ENCODE measurements around the gene DUSP1. TPM values are rescaled to one million over a fixed set of nuclear protein-coding genes. Genes with fewer than 3 reads are reported as not detected.

The DUSP1 gene
- total RNA-seq, 2 donors from 2014 or later: 248 to 808 TPM

DNA sequence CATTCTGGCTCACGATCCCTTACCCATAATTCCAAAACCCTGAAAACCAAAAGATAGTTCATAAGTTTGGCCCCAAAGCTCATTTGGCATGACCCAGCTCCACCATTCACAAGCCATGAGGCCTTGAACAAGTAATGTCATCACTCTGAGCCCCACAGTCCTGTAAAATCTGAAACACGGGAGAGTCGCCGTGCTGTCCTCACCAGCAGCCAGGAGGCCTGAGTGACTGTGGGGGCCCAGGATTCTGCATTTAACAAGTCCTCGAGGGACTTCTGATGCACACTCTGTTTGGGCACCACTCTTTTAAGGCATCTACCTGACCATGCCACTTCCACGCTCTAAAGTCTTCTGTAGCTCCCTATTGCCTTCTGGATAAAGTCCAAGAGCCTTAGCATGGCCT lies 40.8 kb downstream of the DUSP1 start:
- Histone ChIP-seq H3K4me1 (peaks cover 34% of the 10 kb centered on the region), H3K36me3 (replicated peaks in 1 of 2; ENCODE audit: insufficient read depth in 1 of 2, low read depth in 2 of 2) (no peaks in the 10 kb centered on the region), H3K4me3 (no peak overlapping the region), H3K9me3 (no peaks in the 10 kb centered on the region), H3K27ac (no peak overlapping the region), H3K27me3 (no peaks in the 10 kb centered on the region)
- 92 to 95% methylated on average over 6 of the region's 6 CpGs for WGBS, 2 donors
- no peak for DNase-seq
- ATAC-seq: no peak
- TF ChIP-seq, protein P1, sequence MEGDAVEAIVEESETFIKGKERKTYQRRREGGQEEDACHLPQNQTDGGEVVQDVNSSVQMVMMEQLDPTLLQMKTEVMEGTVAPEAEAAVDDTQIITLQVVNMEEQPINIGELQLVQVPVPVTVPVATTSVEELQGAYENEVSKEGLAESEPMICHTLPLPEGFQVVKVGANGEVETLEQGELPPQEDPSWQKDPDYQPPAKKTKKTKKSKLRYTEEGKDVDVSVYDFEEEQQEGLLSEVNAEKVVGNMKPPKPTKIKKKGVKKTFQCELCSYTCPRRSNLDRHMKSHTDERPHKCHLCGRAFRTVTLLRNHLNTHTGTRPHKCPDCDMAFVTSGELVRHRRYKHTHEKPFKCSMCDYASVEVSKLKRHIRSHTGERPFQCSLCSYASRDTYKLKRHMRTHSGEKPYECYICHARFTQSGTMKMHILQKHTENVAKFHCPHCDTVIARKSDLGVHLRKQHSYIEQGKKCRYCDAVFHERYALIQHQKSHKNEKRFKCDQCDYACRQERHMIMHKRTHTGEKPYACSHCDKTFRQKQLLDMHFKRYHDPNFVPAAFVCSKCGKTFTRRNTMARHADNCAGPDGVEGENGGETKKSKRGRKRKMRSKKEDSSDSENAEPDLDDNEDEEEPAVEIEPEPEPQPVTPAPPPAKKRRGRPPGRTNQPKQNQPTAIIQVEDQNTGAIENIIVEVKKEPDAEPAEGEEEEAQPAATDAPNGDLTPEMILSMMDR (IDR thresholded peaks at IDR 0.05): no peak
- no peak for TF ChIP-seq POLR2A (IDR thresholded peaks at IDR 0.05)
- intact Hi-C loops (cut with DNase I): no loop called here

- H3K4me3 ChIP-seq: no peak overlapping the region
- intact Hi-C loops (cut with DNase I): no loop called here
- ATAC-seq (no peak), DNase-seq (no peak)
- TF ChIP-seq POLR2A (IDR thresholded peaks at IDR 0.05): no peak
- TF ChIP-seq, protein P1 (IDR thresholded peaks at IDR 0.05): no peak
- H3K27me3 ChIP-seq: no peaks in the 10 kb centered on the region
- no peak overlapping the region for H3K27ac ChIP-seq
- peaks cover 34% of the 10 kb centered on the region for H3K4me1 ChIP-seq
- no peaks in the 10 kb centered on the region for H3K36me3 ChIP-seq (replicated peaks in 1 of 2; ENCODE audit: insufficient read depth in 1 of 2, low read depth in 2 of 2)
- H3K9me3 ChIP-seq: no peaks in the 10 kb centered on the region
- 91 to 98% methylated on average over 8 to 13 of the region's 13 CpGs for WGBS, 2 donors
These were observed 41.4 kb downstream of the DUSP1 start for GRCh38 chr5:172729588-172729987.

DNA sequence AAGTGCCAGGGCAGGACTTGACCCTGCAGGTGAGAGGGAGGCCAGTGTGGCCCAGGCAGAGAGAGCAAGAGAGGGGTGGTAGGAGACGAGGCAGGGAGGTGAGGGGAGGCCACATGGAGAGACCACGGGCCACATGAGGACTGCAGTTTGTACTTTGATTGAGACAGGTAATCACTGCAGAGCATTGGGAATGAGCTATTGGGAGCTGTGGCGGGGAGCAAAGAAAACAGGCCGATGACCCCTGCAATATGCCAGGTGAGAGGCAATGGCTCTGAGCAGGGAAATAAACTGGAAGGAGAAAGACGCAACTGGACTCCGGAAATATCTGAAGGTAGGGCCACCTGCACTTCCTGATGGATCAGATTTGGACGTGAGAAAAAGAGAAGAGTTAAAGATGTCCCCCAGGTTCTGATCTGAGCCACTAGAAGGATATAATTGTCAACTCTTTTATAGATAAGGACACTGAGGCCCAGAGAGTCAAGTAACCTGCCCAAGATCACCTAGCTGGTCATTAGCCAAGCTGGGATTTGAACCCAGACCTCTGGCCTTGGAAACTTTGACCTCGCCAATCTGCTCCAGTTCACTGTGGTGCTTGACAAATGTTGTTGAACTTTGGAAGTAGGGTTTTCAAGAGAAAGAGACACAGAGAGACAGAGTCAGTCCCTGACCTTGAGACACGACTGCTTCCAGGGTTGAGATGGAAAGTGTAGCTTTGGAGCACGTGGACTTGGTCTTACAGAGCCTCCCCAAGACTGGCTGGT lies 42.3 kb downstream of the DUSP1 start:
- Histone ChIP-seq H3K4me1 (peaks cover 29% of the 10 kb centered on the region), H3K27ac (no peak overlapping the region), H3K27me3 (no peaks in the 10 kb centered on the region), H3K9me3 (no peaks in the 10 kb centered on the region), H3K36me3 (replicated peaks in 1 of 2; ENCODE audit: insufficient read depth in 1 of 2, low read depth in 2 of 2) (no peaks in the 10 kb centered on the region), H3K4me3 (no peak overlapping the region)
- no peak for ATAC-seq
- TF ChIP-seq POLR2A (IDR thresholded peaks at IDR 0.05): no peak
- TF ChIP-seq, protein P1 (IDR thresholded peaks at IDR 0.05): no peak
- intact Hi-C loops (cut with DNase I): no loop called here
- 77 to 79% methylated on average over 10 of the region's 10 CpGs for WGBS, 2 donors
- DNase-seq: no peak

GRCh38 chr5:172727551-172727950 lies 43.4 kb downstream of the DUSP1 start:
- no peaks in the 10 kb centered on the region for H3K27me3 ChIP-seq
- no peak overlapping the region for H3K27ac ChIP-seq
- no peaks in the 10 kb centered on the region for H3K36me3 ChIP-seq (replicated peaks in 1 of 2; ENCODE audit: insufficient read depth in 1 of 2, low read depth in 2 of 2)
- intact Hi-C loops (cut with DNase I): no loop called here
- 56 to 70% methylated on average over 7 of the region's 7 CpGs for WGBS, 2 donors
- DNase-seq (no peak), ATAC-seq (no peak)
- H3K4me3 ChIP-seq: no peak overlapping the region
- TF ChIP-seq, protein P1 (IDR thresholded peaks at IDR 0.05): no peak
- no peak for TF ChIP-seq POLR2A (IDR thresholded peaks at IDR 0.05)
- peaks cover 18% of the 10 kb centered on the region for H3K4me1 ChIP-seq
- no peaks in the 10 kb centered on the region for H3K9me3 ChIP-seq

DNA sequence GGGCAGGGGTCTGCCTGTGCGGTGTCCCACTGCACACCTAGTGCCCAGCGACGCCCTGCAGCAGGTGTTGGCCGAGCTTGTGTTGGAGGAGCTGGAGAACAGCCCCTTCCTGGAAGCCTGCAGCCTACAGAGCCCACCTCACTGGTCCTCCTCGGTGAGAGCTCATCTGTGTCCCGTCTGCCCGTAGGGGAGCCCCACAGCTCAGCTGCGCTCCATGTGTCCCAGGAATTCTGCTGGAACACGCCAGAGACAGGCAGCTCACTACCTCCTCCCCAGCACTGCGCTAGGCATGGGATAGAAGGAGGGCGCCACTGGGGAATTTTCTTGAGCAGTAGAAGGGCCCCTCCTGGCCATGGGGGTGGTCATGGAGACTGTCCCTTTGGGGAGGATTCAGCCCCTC lies 44.0 kb downstream of the DUSP1 start:
- intact Hi-C loops (cut with DNase I): no loop called here
- H3K4me3 ChIP-seq: no peak overlapping the region
- no peak for DNase-seq

More for the DNA sequence above, 44.0 kb downstream of the DUSP1 start:
- no peak overlapping the region for H3K27ac ChIP-seq
- H3K27me3 ChIP-seq: no peaks in the 10 kb centered on the region
- ATAC-seq: no peak
- peaks cover 17% of the 10 kb centered on the region for H3K4me1 ChIP-seq
- no peaks in the 10 kb centered on the region for H3K36me3 ChIP-seq (replicated peaks in 1 of 2; ENCODE audit: insufficient read depth in 1 of 2, low read depth in 2 of 2)
- WGBS, 2 donors: 86 to 91% methylated on average over 4 to 11 of the region's 11 CpGs
- TF ChIP-seq, protein P1 (IDR thresholded peaks at IDR 0.05): no peak
- no peak for TF ChIP-seq POLR2A (IDR thresholded peaks at IDR 0.05)
- no peaks in the 10 kb centered on the region for H3K9me3 ChIP-seq

Measured in body of pancreas (tissue), 4 donors.